Mammary epithelial cell (primary cell): ENCODE measurements around the gene ZFAND3.

Source experiments
- EZH2 ChIP-seq: IDR thresholded peaks from 2 replicates; pipeline ENCODE4 v1.6.1; 2012; ENCODE audit warnings: low read length, inconsistent platforms, borderline replicate concordance
- TF ChIP-seq, protein P1 (sequence below), 2 donors: IDR thresholded peaks in 1 of 2; conservative IDR thresholded peaks in 1 of 2; 2 replicates each; pipeline ENCODE4 v1.5.1; 2011 to 2012; ENCODE audit warnings: inconsistent platforms in 2 of 2, low read length in 2 of 2, mild to moderate bottlenecking in 2 of 2, control low read depth in 1 of 2, low read depth in 1 of 2; ENCODE audit not compliant: insufficient read depth in 1 of 2; ENCODE audit errors: extremely low read depth in 1 of 2

DNA sequence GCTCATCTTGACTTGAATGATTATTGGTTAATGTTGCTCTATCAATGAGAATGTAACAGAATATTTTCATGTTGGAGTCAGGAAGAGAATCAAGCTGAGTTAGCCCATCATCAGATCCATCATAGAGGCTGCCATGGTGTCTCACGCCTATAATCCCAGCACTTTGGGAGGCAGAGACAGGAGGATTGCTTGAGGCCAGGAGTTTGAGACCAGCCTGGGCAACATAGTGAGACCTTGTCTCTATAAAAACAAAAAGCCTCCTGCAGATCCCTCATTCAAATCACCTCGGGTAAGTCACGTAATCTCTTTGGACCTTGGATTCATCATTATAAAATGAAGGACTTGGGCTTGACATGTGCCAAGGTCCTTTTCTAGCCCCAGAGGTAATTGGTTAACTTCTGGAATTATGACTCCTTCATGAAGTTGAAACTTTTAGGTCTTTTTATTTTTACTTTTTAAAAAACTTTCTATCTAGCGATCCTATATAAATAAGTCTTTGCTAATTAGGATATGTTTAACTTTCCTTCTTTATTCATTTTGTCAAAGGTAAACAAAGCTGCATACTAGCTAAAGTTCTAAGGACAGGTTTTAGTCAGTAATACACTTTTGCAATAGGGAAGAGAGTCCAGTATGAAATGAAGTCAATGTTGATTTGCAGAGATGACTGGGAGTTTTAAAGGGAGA lies 110.9 kb downstream of the ZFAND3 start:
- TF ChIP-seq, protein P1, sequence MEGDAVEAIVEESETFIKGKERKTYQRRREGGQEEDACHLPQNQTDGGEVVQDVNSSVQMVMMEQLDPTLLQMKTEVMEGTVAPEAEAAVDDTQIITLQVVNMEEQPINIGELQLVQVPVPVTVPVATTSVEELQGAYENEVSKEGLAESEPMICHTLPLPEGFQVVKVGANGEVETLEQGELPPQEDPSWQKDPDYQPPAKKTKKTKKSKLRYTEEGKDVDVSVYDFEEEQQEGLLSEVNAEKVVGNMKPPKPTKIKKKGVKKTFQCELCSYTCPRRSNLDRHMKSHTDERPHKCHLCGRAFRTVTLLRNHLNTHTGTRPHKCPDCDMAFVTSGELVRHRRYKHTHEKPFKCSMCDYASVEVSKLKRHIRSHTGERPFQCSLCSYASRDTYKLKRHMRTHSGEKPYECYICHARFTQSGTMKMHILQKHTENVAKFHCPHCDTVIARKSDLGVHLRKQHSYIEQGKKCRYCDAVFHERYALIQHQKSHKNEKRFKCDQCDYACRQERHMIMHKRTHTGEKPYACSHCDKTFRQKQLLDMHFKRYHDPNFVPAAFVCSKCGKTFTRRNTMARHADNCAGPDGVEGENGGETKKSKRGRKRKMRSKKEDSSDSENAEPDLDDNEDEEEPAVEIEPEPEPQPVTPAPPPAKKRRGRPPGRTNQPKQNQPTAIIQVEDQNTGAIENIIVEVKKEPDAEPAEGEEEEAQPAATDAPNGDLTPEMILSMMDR (conservative IDR thresholded peaks at IDR 0.05 in 1 of 2, IDR thresholded peaks at IDR 0.05 in 1 of 2; ENCODE audit: extremely low read depth in 1 of 2, insufficient read depth in 1 of 2, low read depth in 1 of 2, low read length in 2 of 2) = no peak
- no peak for TF ChIP-seq EZH2
